Mammary epithelial cell (primary cell): Measurements from ENCODE around the gene SMIM41.

Experiments used
- CTCF ChIP-seq, 2 donors: IDR thresholded peaks in 1 of 2; conservative IDR thresholded peaks in 1 of 2; 2 replicates each; pipeline ENCODE4 v1.5.1; 2011 to 2012; ENCODE audit warnings: inconsistent platforms in 2 of 2, low read length in 2 of 2, mild to moderate bottlenecking in 2 of 2, control low read depth in 1 of 2, low read depth in 1 of 2; ENCODE audit not compliant: insufficient read depth in 1 of 2; ENCODE audit errors: extremely low read depth in 1 of 2
- EZH2 ChIP-seq: IDR thresholded peaks from 2 replicates; pipeline ENCODE4 v1.6.1; 2012; ENCODE audit warnings: low read length, inconsistent platforms, borderline replicate concordance

- TF ChIP-seq EZH2 = no peak
- peak; percentile 61 to 94 for TF ChIP-seq CTCF (conservative IDR thresholded peaks at IDR 0.05 in 1 of 2, IDR thresholded peaks at IDR 0.05 in 1 of 2; ENCODE audit: extremely low read depth in 1 of 2, insufficient read depth in 1 of 2, low read depth in 1 of 2, low read length in 2 of 2)
These were observed 72.6 kb downstream of the SMIM41 start for GRCh38 chr12:52151837-52152783.
